ENCODE results near the gene STAT5A.

The STAT5A gene

GRCh38 chr17:42274812-42275526 is 13.3 kb upstream of the STAT5A start:
- peaks cover 30% of the 10 kb centered on the region for H3K36me3 Mint-ChIP-seq (ENCODE audit: low read depth)

GRCh38 chr17:42275527-42276358 is 12.6 kb upstream of the STAT5A start:
- Mint-ChIP-seq H3K4me1 (ENCODE audit: low read depth) (peaks cover 61% of the 10 kb centered on the region), H3K4me3 (peak overlapping the region; percentile 96), H3K9me3 (no peaks in the 10 kb centered on the region), H3K36me3 (ENCODE audit: low read depth) (peaks cover 26% of the 10 kb centered on the region), H3K27me3 (no peaks in the 10 kb centered on the region), H3K27ac (peak overlapping the region; percentile 98)

More at GRCh38 chr17:42274812-42275526, 13.3 kb upstream of the STAT5A start:
- Mint-ChIP-seq H3K4me1 (ENCODE audit: low read depth) (peaks cover 69% of the 10 kb centered on the region), H3K9me3 (no peaks in the 10 kb centered on the region), H3K27me3 (no peaks in the 10 kb centered on the region), H3K4me3 (peak overlapping the region; percentile 96), H3K27ac (peak overlapping the region; percentile 98)

GRCh38 chr17:42276359-42276608 is 12.0 kb upstream of the STAT5A start, which contains the start of gene STAT5B:
Gene STAT5B, minus strand, starts transcription at chr17:42276391. Its CDS starts 44,264 bp downstream, at chr17:42232127.
- H3K27ac Mint-ChIP-seq = peak within 1 kb of the TSS; percentile 98
- peaks cover 56% of the 10 kb centered on the region for H3K4me1 Mint-ChIP-seq (ENCODE audit: low read depth)
- peak within 1 kb of the TSS; percentile 96 for H3K4me3 Mint-ChIP-seq
- H3K36me3 Mint-ChIP-seq (ENCODE audit: low read depth) = peaks cover 26% of the 10 kb centered on the region
- H3K27me3 Mint-ChIP-seq = no peaks in the 10 kb centered on the region
- H3K9me3 Mint-ChIP-seq = no peaks in the 10 kb centered on the region

GRCh38 chr17:42276609-42277341 is 11.5 kb upstream of the STAT5A start:
- H3K27ac Mint-ChIP-seq = peak overlapping the region; percentile 84
- peak overlapping the region; percentile 75 for H3K4me3 Mint-ChIP-seq
- no peaks in the 10 kb centered on the region for H3K27me3 Mint-ChIP-seq
- peaks cover 22% of the 10 kb centered on the region for H3K36me3 Mint-ChIP-seq (ENCODE audit: low read depth)
- peaks cover 51% of the 10 kb centered on the region for H3K4me1 Mint-ChIP-seq (ENCODE audit: low read depth)
- H3K9me3 Mint-ChIP-seq = no peaks in the 10 kb centered on the region

GRCh38 chr17:42277342-42277712 is 11.0 kb upstream of the STAT5A start:
- H3K27ac Mint-ChIP-seq = peak overlapping the region; percentile 84
- peaks cover 45% of the 10 kb centered on the region for H3K4me1 Mint-ChIP-seq (ENCODE audit: low read depth)

GRCh38 chr17:42279776-42280630 is 8.3 kb upstream of the STAT5A start:
- peaks cover 10% of the 10 kb centered on the region for H3K36me3 Mint-ChIP-seq (ENCODE audit: low read depth)
- H3K27ac Mint-ChIP-seq = peak overlapping the region; percentile 26
- no peaks in the 10 kb centered on the region for H3K27me3 Mint-ChIP-seq
- H3K9me3 Mint-ChIP-seq = no peaks in the 10 kb centered on the region
- peaks cover 42% of the 10 kb centered on the region for H3K4me1 Mint-ChIP-seq (ENCODE audit: low read depth)
- H3K4me3 Mint-ChIP-seq = no peak overlapping the region

More at GRCh38 chr17:42277342-42277712, 11.0 kb upstream of the STAT5A start:
- Mint-ChIP-seq H3K27me3 (no peaks in the 10 kb centered on the region), H3K36me3 (ENCODE audit: low read depth) (peaks cover 20% of the 10 kb centered on the region), H3K9me3 (no peaks in the 10 kb centered on the region), H3K4me3 (peak overlapping the region; percentile 75)

GRCh38 chr17:42281571-42282096 is 6.7 kb upstream of the STAT5A start:
- H3K4me3 Mint-ChIP-seq = no peak overlapping the region
- H3K36me3 Mint-ChIP-seq (ENCODE audit: low read depth) = peaks cover 9% of the 10 kb centered on the region
- H3K27me3 Mint-ChIP-seq = no peaks in the 10 kb centered on the region
- no peak overlapping the region for H3K27ac Mint-ChIP-seq
- H3K9me3 Mint-ChIP-seq = no peaks in the 10 kb centered on the region
- H3K4me1 Mint-ChIP-seq (ENCODE audit: low read depth) = peaks cover 55% of the 10 kb centered on the region

- peaks cover 54% of the 10 kb centered on the region for H3K4me1 Mint-ChIP-seq (ENCODE audit: low read depth)
- H3K36me3 Mint-ChIP-seq (ENCODE audit: low read depth) = peaks cover 15% of the 10 kb centered on the region
- H3K9me3 Mint-ChIP-seq = no peaks in the 10 kb centered on the region
- H3K27me3 Mint-ChIP-seq = no peaks in the 10 kb centered on the region
- H3K27ac Mint-ChIP-seq = peak overlapping the region; percentile 61
- no peak overlapping the region for H3K4me3 Mint-ChIP-seq
Measured at GRCh38 chr17:42282478-42283080, 5.7 kb upstream of the STAT5A start.

GRCh38 chr17:42283241-42284023 is 4.9 kb upstream of the STAT5A start:
- Mint-ChIP-seq H3K9me3 (no peaks in the 10 kb centered on the region), H3K27me3 (no peaks in the 10 kb centered on the region), H3K4me3 (no peak overlapping the region), H3K4me1 (ENCODE audit: low read depth) (peaks cover 51% of the 10 kb centered on the region), H3K27ac (peak overlapping the region; percentile 52), H3K36me3 (ENCODE audit: low read depth) (peaks cover 10% of the 10 kb centered on the region)

- peaks cover 10% of the 10 kb centered on the region for H3K36me3 Mint-ChIP-seq (ENCODE audit: low read depth)
- no peak overlapping the region for H3K4me3 Mint-ChIP-seq
- no peak overlapping the region for H3K27ac Mint-ChIP-seq
- peaks cover 51% of the 10 kb centered on the region for H3K4me1 Mint-ChIP-seq (ENCODE audit: low read depth)
- no peaks in the 10 kb centered on the region for H3K9me3 Mint-ChIP-seq
- H3K27me3 Mint-ChIP-seq = no peaks in the 10 kb centered on the region
Measured at GRCh38 chr17:42284024-42284369, 4.3 kb upstream of the STAT5A start.

GRCh38 chr17:42284566-42284965 is 3.7 kb upstream of the STAT5A start:
- no peak overlapping the region for H3K4me3 Mint-ChIP-seq
- H3K27me3 Mint-ChIP-seq = no peaks in the 10 kb centered on the region
- peaks cover 13% of the 10 kb centered on the region for H3K36me3 Mint-ChIP-seq (ENCODE audit: low read depth)
- no peaks in the 10 kb centered on the region for H3K9me3 Mint-ChIP-seq
- peaks cover 51% of the 10 kb centered on the region for H3K4me1 Mint-ChIP-seq (ENCODE audit: low read depth)
- no peak overlapping the region for H3K27ac Mint-ChIP-seq

GRCh38 chr17:42285346-42286050 is 2.8 kb upstream of the STAT5A start:
- Mint-ChIP-seq H3K9me3 (no peaks in the 10 kb centered on the region), H3K36me3 (ENCODE audit: low read depth) (peaks cover 22% of the 10 kb centered on the region), H3K4me3 (peak overlapping the region; percentile 92), H3K4me1 (ENCODE audit: low read depth) (peaks cover 59% of the 10 kb centered on the region), H3K27me3 (no peaks in the 10 kb centered on the region), H3K27ac (peak overlapping the region; percentile 57)
